ENCODE results near the gene ABCA7. TPM values are rescaled to one million over a fixed set of nuclear protein-coding genes. Genes with fewer than 3 reads are reported as not detected.
"Not testable (repeated sequence)": the region's sequence is repeated elsewhere in the genome, so short reads cannot be mapped to it uniquely, and the experiment has no call there.

ABCA7 gene
- polyA plus RNA-seq, 5 donors = 2.8 to 6.1 (median 4.7) TPM

DNA sequence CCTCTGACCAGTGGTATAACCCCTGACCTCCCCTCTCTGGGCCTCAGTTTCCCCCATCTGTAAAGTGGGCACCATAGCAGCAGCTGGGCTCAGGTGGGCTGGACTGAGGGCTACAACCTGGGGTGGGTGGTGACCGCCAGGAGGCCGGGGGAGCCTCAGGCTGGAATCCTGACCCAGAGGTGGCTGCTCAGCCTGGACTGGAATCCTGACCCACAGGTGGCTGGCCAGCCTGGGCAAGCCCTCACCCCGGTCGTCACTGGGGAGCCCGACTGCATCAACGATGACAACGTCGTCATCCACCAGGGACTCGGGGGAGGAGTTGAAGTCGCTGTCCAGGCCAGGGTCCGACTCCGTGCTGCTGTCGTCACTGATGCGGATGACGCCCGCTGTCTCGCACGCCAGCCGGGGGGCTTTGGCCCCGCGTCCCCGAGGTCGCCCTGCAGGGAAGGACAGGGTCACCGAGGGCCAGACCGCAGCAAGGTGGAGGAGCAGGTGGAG lies 74.1 kb downstream of the ABCA7 start:
- no peak for DNase-seq

DNA sequence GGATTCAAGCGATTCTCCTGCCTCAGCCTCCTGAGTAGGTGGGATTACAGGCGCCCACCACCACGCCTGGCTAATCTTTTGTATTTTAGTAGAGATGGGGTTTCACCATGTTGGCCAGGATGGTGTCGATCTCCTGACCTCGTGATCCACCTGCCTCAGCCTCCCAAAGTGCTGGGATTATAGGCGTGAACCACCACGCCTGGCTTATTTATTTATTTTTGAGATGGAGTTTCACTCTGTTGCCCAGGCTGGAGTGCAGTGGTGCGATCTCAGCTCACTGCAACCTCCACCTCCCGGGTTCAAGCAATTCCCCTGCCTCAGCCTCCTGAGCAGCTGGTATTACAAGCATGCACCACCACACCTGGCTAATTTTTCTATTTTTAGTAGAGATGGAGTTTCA lies 74.8 kb downstream of the ABCA7 start:
- not testable (repeated sequence) for DNase-seq

Other genes starting within 250 kb of the ABCA7 start
- gene PTBP1, start 242.7 kb upstream of the ABCA7 start, polyA plus RNA-seq (ENCODE audit: insufficient read depth in 1 of 5, insufficient read length in 5 of 5, low replicate concordance in 1 of 5) = 100 to 1,000 TPM; 294 to 375 (median 310) TPM
- gene PLPPR3, start 218.2 kb upstream of the ABCA7 start, polyA plus RNA-seq (ENCODE audit: insufficient read depth in 1 of 5, insufficient read length in 5 of 5, low replicate concordance in 1 of 5) = 10 to 100 TPM in 1 of 5 donors, 1 to 10 TPM in 4; 3.0 to 13.7 (median 7.1) TPM
- gene AZU1, start 212.3 kb upstream of the ABCA7 start, polyA plus RNA-seq (ENCODE audit: insufficient read depth in 1 of 5, insufficient read length in 5 of 5, low replicate concordance in 1 of 5) = 1 to 10 TPM; 1.4 to 4.4 (median 1.9) TPM
- 1 to 10 TPM; 1.4 to 3.4 (median 2.2) TPM for gene PRTN3, start 199.1 kb upstream of the ABCA7 start, polyA plus RNA-seq (ENCODE audit: insufficient read depth in 1 of 5, insufficient read length in 5 of 5, low replicate concordance in 1 of 5)
- gene ELANE, start 187.8 kb upstream of the ABCA7 start, polyA plus RNA-seq (ENCODE audit: insufficient read depth in 1 of 5, insufficient read length in 5 of 5, low replicate concordance in 1 of 5) = 1 to 10 TPM in 2 of 5 donors, under 1 TPM in 3; 0.20 to 1.7 (median 0.75) TPM
- gene CFD, start 180.4 kb upstream of the ABCA7 start, polyA plus RNA-seq (ENCODE audit: insufficient read depth in 1 of 5, insufficient read length in 5 of 5, low replicate concordance in 1 of 5) = 10 to 100 TPM in 1 of 5 donors, 1 to 10 TPM in 4; 4.7 to 31.4 (median 6.3) TPM
- gene MED16, start 146.9 kb upstream of the ABCA7 start, polyA plus RNA-seq (ENCODE audit: insufficient read depth in 1 of 5, insufficient read length in 5 of 5, low replicate concordance in 1 of 5) = 10 to 100 TPM; 36.7 to 76.2 (median 51.0) TPM
- gene RNU6-9, start 146.6 kb upstream of the ABCA7 start, polyA plus RNA-seq (ENCODE audit: insufficient read depth in 1 of 5, insufficient read length in 5 of 5, low replicate concordance in 1 of 5) = not detected
- 10 to 100 TPM; 27.5 to 61.8 (median 37.1) TPM for gene R3HDM4, start 126.9 kb upstream of the ABCA7 start, polyA plus RNA-seq (ENCODE audit: insufficient read depth in 1 of 5, insufficient read length in 5 of 5, low replicate concordance in 1 of 5)
- under 1 TPM in 1 of 5 donors, not detected in 4; 0.15 TPM for gene KISS1R, start 122.8 kb upstream of the ABCA7 start, polyA plus RNA-seq (ENCODE audit: insufficient read depth in 1 of 5, insufficient read length in 5 of 5, low replicate concordance in 1 of 5)
- 10 to 100 TPM; 17.0 to 28.0 (median 20.3) TPM for gene ARID3A, start 114.1 kb upstream of the ABCA7 start, polyA plus RNA-seq (ENCODE audit: insufficient read depth in 1 of 5, insufficient read length in 5 of 5, low replicate concordance in 1 of 5)
- 10 to 100 TPM; 22.3 to 47.6 (median 30.8) TPM for gene WDR18, start 55.8 kb upstream of the ABCA7 start, polyA plus RNA-seq (ENCODE audit: insufficient read depth in 1 of 5, insufficient read length in 5 of 5, low replicate concordance in 1 of 5)
- gene GRIN3B, start 39.7 kb upstream of the ABCA7 start, polyA plus RNA-seq (ENCODE audit: insufficient read depth in 1 of 5, insufficient read length in 5 of 5, low replicate concordance in 1 of 5) = 1 to 10 TPM in 2 of 5 donors, under 1 TPM in 3; 0.31 to 1.6 (median 0.69) TPM
- gene TMEM259, start 19.0 kb upstream of the ABCA7 start, polyA plus RNA-seq (ENCODE audit: insufficient read depth in 1 of 5, insufficient read length in 5 of 5, low replicate concordance in 1 of 5) = 100 to 1,000 TPM in 2 of 5 donors, 10 to 100 TPM in 3; 70.9 to 132 (median 98.4) TPM
- not detected for gene RNU6-2, start 18.6 kb upstream of the ABCA7 start, polyA plus RNA-seq (ENCODE audit: insufficient read depth in 1 of 5, insufficient read length in 5 of 5, low replicate concordance in 1 of 5)
- gene CNN2, start 13.5 kb upstream of the ABCA7 start, polyA plus RNA-seq (ENCODE audit: insufficient read depth in 1 of 5, insufficient read length in 5 of 5, low replicate concordance in 1 of 5) = 100 to 1,000 TPM; 128 to 196 (median 157) TPM
- gene ARHGAP45, start 27.1 kb downstream of the ABCA7 start, polyA plus RNA-seq (ENCODE audit: insufficient read depth in 1 of 5, insufficient read length in 5 of 5, low replicate concordance in 1 of 5) = 10 to 100 TPM in 3 of 5 donors, 1 to 10 TPM in 2; 7.8 to 15.8 (median 10.2) TPM
- 100 to 1,000 TPM; 107 to 191 (median 115) TPM for gene POLR2E, start 55.3 kb downstream of the ABCA7 start, polyA plus RNA-seq (ENCODE audit: insufficient read depth in 1 of 5, insufficient read length in 5 of 5, low replicate concordance in 1 of 5)
- 100 to 1,000 TPM; 141 to 288 (median 176) TPM for gene GPX4, start 63.9 kb downstream of the ABCA7 start, polyA plus RNA-seq (ENCODE audit: insufficient read depth in 1 of 5, insufficient read length in 5 of 5, low replicate concordance in 1 of 5)
- 10 to 100 TPM; 16.7 to 26.3 (median 17.9) TPM for gene SBNO2, start 134.2 kb downstream of the ABCA7 start, polyA plus RNA-seq (ENCODE audit: insufficient read depth in 1 of 5, insufficient read length in 5 of 5, low replicate concordance in 1 of 5)
- 10 to 100 TPM; 40.7 to 59.5 (median 46.3) TPM for gene STK11, start 165.7 kb downstream of the ABCA7 start, polyA plus RNA-seq (ENCODE audit: insufficient read depth in 1 of 5, insufficient read length in 5 of 5, low replicate concordance in 1 of 5)
- 1 to 10 TPM in 4 of 5 donors, under 1 TPM in 1; 0.97 to 2.5 (median 1.5) TPM for gene CBARP, start 197.9 kb downstream of the ABCA7 start, polyA plus RNA-seq (ENCODE audit: insufficient read depth in 1 of 5, insufficient read length in 5 of 5, low replicate concordance in 1 of 5)
- gene ATP5F1D, start 201.6 kb downstream of the ABCA7 start, polyA plus RNA-seq (ENCODE audit: insufficient read depth in 1 of 5, insufficient read length in 5 of 5, low replicate concordance in 1 of 5) = 100 to 1,000 TPM in 1 of 5 donors, 10 to 100 TPM in 4; 47.3 to 131 (median 76.0) TPM
- gene MIDN, start 208.5 kb downstream of the ABCA7 start, polyA plus RNA-seq (ENCODE audit: insufficient read depth in 1 of 5, insufficient read length in 5 of 5, low replicate concordance in 1 of 5) = 10 to 100 TPM; 29.5 to 67.9 (median 40.8) TPM
- 1,000 to 10,000 TPM in 1 of 5 donors, 100 to 1,000 TPM in 4; 774 to 1,053 (median 920) TPM for gene CIRBP, start 229.2 kb downstream of the ABCA7 start, polyA plus RNA-seq (ENCODE audit: insufficient read depth in 1 of 5, insufficient read length in 5 of 5, low replicate concordance in 1 of 5)
- 10 to 100 TPM in 4 of 5 donors, 1 to 10 TPM in 1; 8.9 to 32.2 (median 17.2) TPM for gene FAM174C, start 235.4 kb downstream of the ABCA7 start, polyA plus RNA-seq (ENCODE audit: insufficient read depth in 1 of 5, insufficient read length in 5 of 5, low replicate concordance in 1 of 5)
- 1 to 10 TPM in 2 of 5 donors, under 1 TPM in 3; 0.66 to 2.1 (median 0.84) TPM for gene EFNA2, start 245.8 kb downstream of the ABCA7 start, polyA plus RNA-seq (ENCODE audit: insufficient read depth in 1 of 5, insufficient read length in 5 of 5, low replicate concordance in 1 of 5)